Measurements from ENCODE around the gene OGFOD3. TPM values are rescaled to one million over a fixed set of nuclear protein-coding genes. Genes with fewer than 3 reads are reported as not detected.

The OGFOD3 gene
- total RNA-seq, 1 experiment from 2014 or later: 68.3 TPM

- peak; percentile 34 for DNase-seq (ENCODE audit: low read depth)
- in situ Hi-C loops (cut with HindIII; ENCODE audit: low pct_unique_long_range_greater_than_20kb, low sequenced_read_pairs): no loop called here
These were observed 21.6 kb downstream of the OGFOD3 start for GRCh38 chr17:82396601-82397435.

GRCh38 chr17:82394278-82394677, 24.1 kb downstream of the OGFOD3 start:
- in situ Hi-C loops (cut with HindIII; ENCODE audit: low pct_unique_long_range_greater_than_20kb, low sequenced_read_pairs): no loop called here

GRCh38 chr17:82392941-82393340, 25.4 kb downstream of the OGFOD3 start:
- in situ Hi-C loops (cut with HindIII; ENCODE audit: low pct_unique_long_range_greater_than_20kb, low sequenced_read_pairs): no loop called here
- DNase-seq (ENCODE audit: low read depth): no peak

More at GRCh38 chr17:82394278-82394677, 24.1 kb downstream of the OGFOD3 start:
- peak; percentile 91 for DNase-seq (ENCODE audit: low read depth)

- DNase-seq (ENCODE audit: low read depth): no peak
- in situ Hi-C loops (cut with HindIII; ENCODE audit: low pct_unique_long_range_greater_than_20kb, low sequenced_read_pairs): no loop called here
These were observed 26.0 kb downstream of the OGFOD3 start for GRCh38 chr17:82392209-82392920.

- in situ Hi-C loops (cut with HindIII; ENCODE audit: low pct_unique_long_range_greater_than_20kb, low sequenced_read_pairs): no loop called here
- no peak for DNase-seq (ENCODE audit: low read depth)
These were observed 26.8 kb downstream of the OGFOD3 start for GRCh38 chr17:82391496-82392066.

GRCh38 chr17:82390860-82391435, 27.4 kb downstream of the OGFOD3 start:
- in situ Hi-C loops (cut with HindIII; ENCODE audit: low pct_unique_long_range_greater_than_20kb, low sequenced_read_pairs): no loop called here
- DNase-seq (ENCODE audit: low read depth): no peak

- DNase-seq (ENCODE audit: low read depth): no peak
- in situ Hi-C loops (cut with HindIII; ENCODE audit: low pct_unique_long_range_greater_than_20kb, low sequenced_read_pairs): no loop called here
These were observed 28.1 kb downstream of the OGFOD3 start for GRCh38 chr17:82390015-82390859.

- in situ Hi-C loops (cut with HindIII; ENCODE audit: low pct_unique_long_range_greater_than_20kb, low sequenced_read_pairs): no loop called here
- DNase-seq (ENCODE audit: low read depth): no peak
These were observed 29.0 kb downstream of the OGFOD3 start for GRCh38 chr17:82389379-82389778.

GRCh38 chr17:82388922-82389283, 29.5 kb downstream of the OGFOD3 start:
- in situ Hi-C loops (cut with HindIII; ENCODE audit: low pct_unique_long_range_greater_than_20kb, low sequenced_read_pairs): no loop called here
- no peak for DNase-seq (ENCODE audit: low read depth)

GRCh38 chr17:82388223-82388921, 30.0 kb downstream of the OGFOD3 start:
- in situ Hi-C loops (cut with HindIII; ENCODE audit: low pct_unique_long_range_greater_than_20kb, low sequenced_read_pairs): no loop called here
- no peak for DNase-seq (ENCODE audit: low read depth)

- in situ Hi-C loops (cut with HindIII; ENCODE audit: low pct_unique_long_range_greater_than_20kb, low sequenced_read_pairs): no loop called here
- no peak for DNase-seq (ENCODE audit: low read depth)
These were observed 30.7 kb downstream of the OGFOD3 start for GRCh38 chr17:82387705-82388106.

- no peak for DNase-seq (ENCODE audit: low read depth)
- in situ Hi-C loops (cut with HindIII; ENCODE audit: low pct_unique_long_range_greater_than_20kb, low sequenced_read_pairs): no loop called here
These were observed 31.3 kb downstream of the OGFOD3 start for GRCh38 chr17:82386881-82387704.

- DNase-seq (ENCODE audit: low read depth): no peak
These were observed 32.0 kb downstream of the OGFOD3 start for GRCh38 chr17:82386255-82386831.

GRCh38 chr17:82385559-82386254, 32.7 kb downstream of the OGFOD3 start:
- DNase-seq (ENCODE audit: low read depth): no peak
- in situ Hi-C loops (cut with HindIII; ENCODE audit: low pct_unique_long_range_greater_than_20kb, low sequenced_read_pairs): no loop called here

More at GRCh38 chr17:82386255-82386831, 32.0 kb downstream of the OGFOD3 start:
- in situ Hi-C loops (cut with HindIII; ENCODE audit: low pct_unique_long_range_greater_than_20kb, low sequenced_read_pairs): no loop called here

- in situ Hi-C loops (cut with HindIII; ENCODE audit: low pct_unique_long_range_greater_than_20kb, low sequenced_read_pairs): no loop called here
- peak; percentile 40 for DNase-seq (ENCODE audit: low read depth)
These were observed 33.5 kb downstream of the OGFOD3 start for GRCh38 chr17:82384730-82385481.
